H1 (cell line): ENCODE measurements around the gene SLC35F3. TPM values are rescaled to one million over a fixed set of nuclear protein-coding genes. Genes with fewer than 3 reads are reported as not detected.

Source experiments
- CTCF ChIA-PET: fragments of 300-600 bp; sonication (Branson Sonifier 250); formaldehyde crosslinking; loops from one replicate; lab custom pipeline; 2021; ENCODE audit not compliant: partially characterized antibody; lab: Charles Lee
- POLR2A ChIA-PET: fragments of 300-600 bp; sonication (Branson Sonifier 250); formaldehyde crosslinking; loops from one replicate; lab custom pipeline; 2021; ENCODE audit warnings: inconsistent platforms; ENCODE audit not compliant: partially characterized antibody; lab: Charles Lee
- DNase-seq, 2 experiments: peaks; one replicate each; pipeline versions ENCODE4 v3.0.0 to v3.0.0-alpha.2; 2010 to 2022; ENCODE audit warnings: low spot score in 2 of 2, low read depth in 1 of 2, mixed read lengths in 1 of 2
- FAIRE-seq: peaks from 2 replicates; lab custom pipeline; 2011; peaks lifted over from hg19 to GRCh38; lab: Jason Lieb, UNC
- H2AFZ ChIP-seq: 2 replicates; pipeline ENCODE4 v1.8.1; 2012; ENCODE audit warnings: low read length, inconsistent platforms
- H2AK5ac ChIP-seq: 2 replicates; pipeline ENCODE4 v1.6.1; 2013; ENCODE audit warnings: low read depth, low read length
- H2BK120ac ChIP-seq: replicated peaks from 2 replicates; pipeline ENCODE3; 2013; ENCODE audit warnings: low read depth, low read length, inconsistent platforms
- H2BK12ac ChIP-seq: 2 replicates; pipeline ENCODE4 v1.6.1; 2013; ENCODE audit warnings: low read depth, low read length
- H2BK15ac ChIP-seq: 2 replicates; pipeline ENCODE4 v1.6.1; 2013; ENCODE audit warnings: low read length
- H2BK20ac ChIP-seq: 2 replicates; pipeline ENCODE4 v1.6.1; 2013; ENCODE audit warnings: low read length
- H2BK5ac ChIP-seq: 2 replicates; pipeline ENCODE4 v1.6.1; 2013; ENCODE audit warnings: low read depth, low read length
- H3K14ac ChIP-seq: 2 replicates; pipeline ENCODE4 v1.6.1; 2013; ENCODE audit warnings: inconsistent platforms; ENCODE audit not compliant: insufficient read length
- H3K18ac ChIP-seq: 2 replicates; pipeline ENCODE4 v1.6.1; 2013; ENCODE audit warnings: low read length; ENCODE audit errors: extremely low read depth
- H3K23ac ChIP-seq: 2 replicates; pipeline ENCODE4 v1.6.1; 2013; ENCODE audit warnings: inconsistent platforms; ENCODE audit not compliant: insufficient read length
- H3K23me2 ChIP-seq: 2 replicates; pipeline ENCODE4 v1.6.1; 2013; ENCODE audit warnings: low read depth, low read length
- H3K27ac ChIP-seq: 2 replicates; pipeline ENCODE4 v1.6.1; 2011; ENCODE audit warnings: low read depth, low read length, inconsistent platforms
- H3K27me3 ChIP-seq, 4 experiments: replicated peaks in 1 of 4; 1 replicate in 1 of 4; 2 replicates in 3 of 4; pipeline versions ENCODE4 v1.6.1 to v1.8.1; 2011 to 2013; ENCODE audit warnings: low read length in 3 of 4, mild to moderate bottlenecking in 3 of 4, inconsistent platforms in 2 of 4, mixed read lengths in 2 of 4, moderate library complexity in 1 of 4; ENCODE audit not compliant: control insufficient read depth in 3 of 4, insufficient read depth in 3 of 4; ENCODE audit errors: extremely low read depth in 1 of 4
- H3K36me3 ChIP-seq, 4 experiments: 2 replicates each; pipeline versions ENCODE4 v1.6.1 to v1.8.1; 2011 to 2013; ENCODE audit warnings: mild to moderate bottlenecking in 4 of 4, low read length in 3 of 4, moderate library complexity in 2 of 4, control low read depth in 1 of 4, inconsistent platforms in 1 of 4; ENCODE audit not compliant: insufficient read depth in 4 of 4, control insufficient read depth in 2 of 4
- H3K4ac ChIP-seq: replicated peaks from 2 replicates; pipeline ENCODE3; 2013; ENCODE audit warnings: low read length, low read depth, mixed read lengths, inconsistent platforms; ENCODE audit not compliant: insufficient read length
- H3K4me1 ChIP-seq, 4 experiments: replicated peaks in 1 of 4; 1 replicate in 1 of 4; 2 replicates in 3 of 4; pipeline versions ENCODE4 v1.6.1 to v1.8.1; 2011 to 2013; ENCODE audit warnings: low read length in 3 of 4, inconsistent platforms in 2 of 4, mixed read lengths in 1 of 4; ENCODE audit not compliant: insufficient read depth in 4 of 4, control insufficient read depth in 3 of 4
- H3K4me2 ChIP-seq, 2 experiments: 2 replicates each; pipeline versions ENCODE4 v1.6.1 to v1.8.1; 2011 to 2013; ENCODE audit warnings: low read depth in 2 of 2, low read length in 2 of 2, control low read depth in 1 of 2, inconsistent platforms in 1 of 2, mild to moderate bottlenecking in 1 of 2; ENCODE audit not compliant: insufficient read depth in 1 of 2
- H3K4me3 ChIP-seq, 4 experiments: fragments of 200-600, 300-600 bp in 1 of 4; sonication (generic), shearing (Covaris generic), sonication (Bioruptor Twin) in 1 of 4; 2 replicates each; pipeline versions ENCODE4 v1.5.1 to v1.8.1; 2011 to 2016; ENCODE audit warnings: low read length in 4 of 4, low read depth in 3 of 4, control low read depth in 2 of 4, inconsistent platforms in 2 of 4, mild to moderate bottlenecking in 2 of 4, mixed read lengths in 1 of 4, moderate library complexity in 1 of 4; ENCODE audit not compliant: insufficient read depth in 2 of 4; ENCODE audit errors: extremely low read depth in 1 of 4
- H3K56ac ChIP-seq: replicated peaks from 2 replicates; pipeline ENCODE3; 2013; ENCODE audit warnings: low read depth, mild to moderate bottlenecking, mixed read lengths, low read length, inconsistent platforms; ENCODE audit not compliant: insufficient read length
- H3K79me1 ChIP-seq: 2 replicates; pipeline ENCODE4 v1.6.1; 2013; ENCODE audit warnings: low read depth, low read length, control low read depth
- H3K79me2 ChIP-seq, 2 experiments: 2 replicates each; pipeline versions ENCODE4 v1.6.1 to v1.8.1; 2012 to 2013; ENCODE audit warnings: low read length in 2 of 2, mild to moderate bottlenecking in 2 of 2, inconsistent platforms in 1 of 2; ENCODE audit not compliant: insufficient read depth in 2 of 2, control insufficient read depth in 1 of 2
- H3K9ac ChIP-seq, 4 experiments: replicated peaks in 1 of 4; 1 replicate in 1 of 4; 2 replicates in 3 of 4; pipeline versions ENCODE4 v1.6.1 to v1.8.1; 2011 to 2013; ENCODE audit warnings: low read depth in 3 of 4, low read length in 3 of 4, control low read depth in 2 of 4, mild to moderate bottlenecking in 2 of 4, moderate library complexity in 2 of 4, inconsistent platforms in 1 of 4; ENCODE audit errors: extremely low read depth in 1 of 4
- H3K9me3 ChIP-seq, 2 experiments: 2 replicates each; pipeline versions ENCODE4 v1.6.1 to v1.8.1; 2012 to 2013; ENCODE audit warnings: mild to moderate bottlenecking in 2 of 2, moderate library complexity in 2 of 2, control low read depth in 1 of 2, inconsistent platforms in 1 of 2, low read depth in 1 of 2, low read length in 1 of 2, mixed read lengths in 1 of 2; ENCODE audit not compliant: insufficient read depth in 2 of 2
- H4K20me1 ChIP-seq, 2 experiments: replicated peaks in 1 of 2; 2 replicates each; pipeline versions ENCODE3 to v1.8.1; 2011 to 2013; ENCODE audit warnings: inconsistent platforms in 2 of 2, low read length in 2 of 2, mild to moderate bottlenecking in 1 of 2; ENCODE audit not compliant: insufficient read depth in 2 of 2, control insufficient read depth in 1 of 2
- H4K5ac ChIP-seq: 2 replicates; pipeline ENCODE4 v1.6.1; 2013; ENCODE audit warnings: low read length, low read depth, mixed read lengths, inconsistent platforms; ENCODE audit not compliant: insufficient read length
- H4K8ac ChIP-seq: 2 replicates; pipeline ENCODE4 v1.8.0; 2013; ENCODE audit warnings: mild to moderate bottlenecking, moderate library complexity, low read length, inconsistent platforms; ENCODE audit not compliant: insufficient read depth; ENCODE audit errors: extremely low read depth
- H4K91ac ChIP-seq: replicated peaks from 2 replicates; pipeline ENCODE3; 2013; ENCODE audit warnings: low read length, mixed read lengths, inconsistent platforms; ENCODE audit not compliant: insufficient read length
- HDAC2 ChIP-seq, 2 experiments: fragments of 300-600 bp in 1 of 2; sonication (generic) in 1 of 2; IDR thresholded peaks; 2 replicates each; pipeline ENCODE4 v1.6.1; 2011 to 2012; ENCODE audit warnings: low read depth in 2 of 2, low read length in 2 of 2, mild to moderate bottlenecking in 2 of 2, moderate library complexity in 2 of 2, borderline replicate concordance in 1 of 2, inconsistent platforms in 1 of 2
- KDM5A ChIP-seq: fragments of 200-600 bp; IDR thresholded peaks from 2 replicates; pipeline ENCODE4 v1.7.1; 2012; ENCODE audit warnings: mild to moderate bottlenecking, low read length, inconsistent platforms, mixed read lengths
- SAP30 ChIP-seq: fragments of 300-600 bp; sonication (generic); IDR thresholded peaks from 2 replicates; pipeline ENCODE4 v1.7.1; 2012; ENCODE audit warnings: low read length, moderate library complexity, mild to moderate bottlenecking, inconsistent platforms; ENCODE audit not compliant: insufficient read depth, insufficient replicate concordance
- YY1 ChIP-seq: IDR thresholded peaks from 2 replicates; pipeline ENCODE4 v1.6.1; 2011; ENCODE audit warnings: low read depth, mild to moderate bottlenecking, low read length
- WGBS, 2 experiments: shearing (Covaris generic) in 1 of 2; methylation state at CpG; one replicate each; pipeline versions ENCODE4 v1.1.6 to v1.1.7; 2013 to 2015; ENCODE audit warnings: low lambda C conversion rate in 2 of 2, mixed read lengths in 2 of 2, inconsistent platforms in 1 of 2, low coverage in 1 of 2, missing lambda C conversion rate in 1 of 2; ENCODE audit not compliant: insufficient replicate concordance in 2 of 2, insufficient coverage in 1 of 2, insufficient read length in 1 of 2; ENCODE audit errors: extremely low coverage in 1 of 2, missing lambda C conversion rate in 1 of 2; 5-methylcytosine and 5-hydroxymethylcytosine counted together
- polyA plus RNA-seq, 7 experiments: library from polyadenylated mRNA; depleted of rRNA in 3 of 7; stranded (reverse) in 5 of 7; unstranded in 2 of 7; fragments of >200 nt in 5 of 7; fragments of 200-250 nt in 2 of 7; gene quantifications; 1 replicate in 5 of 7; 2 replicates in 1 of 7; 4 replicates in 1 of 7; pipeline versions ENCODE4 v1.2.1 to v1.2.3, GENCODE V29; 2011 to 2013; ENCODE audit warnings: missing spikeins in 2 of 7, mixed read lengths in 2 of 7
- total RNA-seq: library from RNA; stranded (reverse); fragmentation: NEBNext Ultra II Directional; extraction: Animal tissue kit (Norgen Biotek cat#: 25700); gene quantifications from 2 replicates; pipeline ENCODE4 v1.2.1, GENCODE V29; 2021

The SLC35F3 gene
- total and polyA plus RNA-seq, 2 of the 8 experiments (the other 6 are each of a cell fraction or from before 2014, with no cell fraction given) = 0.78 to 1.2 TPM

GRCh38 chr1:234281826-234282489 lies 377.5 kb downstream of the SLC35F3 start:
- no peak for DNase-seq
- Histone ChIP-seq H2BK120ac (no peak overlapping the region), H3K9ac (no peak overlapping the region), H3K56ac (no peak overlapping the region), H2AFZ (no peak overlapping the region), H3K4ac (no peak overlapping the region), H3K4me2 (no peak overlapping the region)
- TF ChIP-seq YY1 (no peak), SAP30 (no peak), HDAC2 (IDR thresholded peaks at IDR 0.05; ENCODE audit: borderline replicate concordance in 1 of 2, low read depth in 2 of 2, low read length in 2 of 2) (no peak), KDM5A (no peak)
- TF ChIP-seq, all 59 proteins: peak for 0
- Histone ChIP-seq H2BK12ac (no peak overlapping the region), H4K5ac (no peak overlapping the region), H3K4me3 (no peak overlapping the region), H3K23ac (no peak overlapping the region), H3K18ac (no peak overlapping the region), H3K9me3 (no peaks in the 10 kb centered on the region), H4K8ac (no peak overlapping the region), H2AK5ac (no peak overlapping the region), H3K36me3 (no peaks in the 10 kb centered on the region), H2BK5ac (no peak overlapping the region), H3K27me3 (no peaks in the 10 kb centered on the region), H2BK20ac (no peak overlapping the region), H2BK15ac (no peak overlapping the region), H4K20me1 (no peaks in the 10 kb centered on the region), H4K91ac (no peak overlapping the region), H3K79me2 (no peaks in the 10 kb centered on the region), H3K4me1 (peaks cover 0 to 5% (median 3%) of the 10 kb centered on the region in 4 experiments; a peak in 4 of 7 replicates), H3K23me2 (no peaks in the 10 kb centered on the region), H3K14ac (no peak overlapping the region), H3K79me1 (no peaks in the 10 kb centered on the region), H3K27ac (no peak overlapping the region)
- FAIRE-seq = no peak
- 86% methylated on average over 12 of the region's 12 CpGs; no CpG with 5 or more reads in 1 of the 2 experiments for WGBS, 2 experiments
- ChIA-PET CTCF (interaction anchor here (3.1 kb wide), 1 partner anchor 28 kb away, joined by 17 read pairs; no protein-coding TSS in a partner anchor), POLR2A (no interaction called here)
